ENCODE results near the gene KCNQ5. TPM values are rescaled to one million over a fixed set of nuclear protein-coding genes. Genes with fewer than 3 reads are reported as not detected.
"Not testable (repeated sequence)": the region's sequence is repeated elsewhere in the genome, so short reads cannot be mapped to it uniquely, and the experiment has no call there.

KCNQ5 gene
- total RNA-seq, 4 donors from 2014 or later = 0.52 to 0.97 (median 0.59) TPM

DNA sequence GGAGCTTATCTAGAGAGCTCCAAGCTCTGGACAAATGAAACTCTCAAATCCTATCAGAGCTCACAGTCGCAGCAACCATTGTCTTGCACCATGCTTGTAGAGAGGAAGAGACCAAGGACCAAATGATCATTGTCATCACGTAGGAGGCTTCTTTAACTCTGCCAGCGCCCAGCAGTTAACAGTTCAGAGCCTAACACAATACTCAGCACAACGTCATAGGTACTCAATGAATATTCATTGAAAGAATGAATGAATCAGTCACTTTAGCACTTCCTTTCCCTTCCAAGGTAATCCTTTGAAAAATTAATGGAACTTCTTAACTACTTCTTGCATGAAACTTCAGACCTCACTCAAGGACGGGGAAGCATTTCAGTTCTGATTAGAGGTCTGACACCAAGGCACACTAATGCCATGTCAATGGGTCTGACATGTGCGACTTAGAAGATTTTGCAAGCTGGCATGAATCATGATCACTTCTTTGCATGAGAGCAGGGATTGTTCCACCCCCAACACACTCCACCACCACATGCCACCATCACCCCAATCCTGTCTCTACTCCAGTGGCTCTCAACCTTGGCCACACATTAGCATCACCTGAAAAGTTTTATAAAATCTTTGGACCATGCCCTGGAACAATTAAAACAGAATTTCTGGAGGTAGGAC, 558.3 kb downstream of the KCNQ5 start:
- intact Hi-C loops (cut with DNase I; ENCODE audit: low total_unique reads) = loop anchor here (5.0 kb wide), 1 partner anchor 768 kb away; no protein-coding TSS in a partner anchor
- 59 to 64% methylated on average over 6 of the region's 6 CpGs for WGBS, 2 donors
- no peak overlapping the region for H3K4me3 ChIP-seq (ENCODE audit: low read depth, poor library complexity, severe bottlenecking)
- no peak for TF ChIP-seq POLR2A (IDR thresholded peaks at IDR 0.05)
- TF ChIP-seq, protein P1, sequence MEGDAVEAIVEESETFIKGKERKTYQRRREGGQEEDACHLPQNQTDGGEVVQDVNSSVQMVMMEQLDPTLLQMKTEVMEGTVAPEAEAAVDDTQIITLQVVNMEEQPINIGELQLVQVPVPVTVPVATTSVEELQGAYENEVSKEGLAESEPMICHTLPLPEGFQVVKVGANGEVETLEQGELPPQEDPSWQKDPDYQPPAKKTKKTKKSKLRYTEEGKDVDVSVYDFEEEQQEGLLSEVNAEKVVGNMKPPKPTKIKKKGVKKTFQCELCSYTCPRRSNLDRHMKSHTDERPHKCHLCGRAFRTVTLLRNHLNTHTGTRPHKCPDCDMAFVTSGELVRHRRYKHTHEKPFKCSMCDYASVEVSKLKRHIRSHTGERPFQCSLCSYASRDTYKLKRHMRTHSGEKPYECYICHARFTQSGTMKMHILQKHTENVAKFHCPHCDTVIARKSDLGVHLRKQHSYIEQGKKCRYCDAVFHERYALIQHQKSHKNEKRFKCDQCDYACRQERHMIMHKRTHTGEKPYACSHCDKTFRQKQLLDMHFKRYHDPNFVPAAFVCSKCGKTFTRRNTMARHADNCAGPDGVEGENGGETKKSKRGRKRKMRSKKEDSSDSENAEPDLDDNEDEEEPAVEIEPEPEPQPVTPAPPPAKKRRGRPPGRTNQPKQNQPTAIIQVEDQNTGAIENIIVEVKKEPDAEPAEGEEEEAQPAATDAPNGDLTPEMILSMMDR (IDR thresholded peaks at IDR 0.05) = no peak
- DNase-seq (ENCODE audit: low spot score in 2 of 2) = no peak

DNA sequence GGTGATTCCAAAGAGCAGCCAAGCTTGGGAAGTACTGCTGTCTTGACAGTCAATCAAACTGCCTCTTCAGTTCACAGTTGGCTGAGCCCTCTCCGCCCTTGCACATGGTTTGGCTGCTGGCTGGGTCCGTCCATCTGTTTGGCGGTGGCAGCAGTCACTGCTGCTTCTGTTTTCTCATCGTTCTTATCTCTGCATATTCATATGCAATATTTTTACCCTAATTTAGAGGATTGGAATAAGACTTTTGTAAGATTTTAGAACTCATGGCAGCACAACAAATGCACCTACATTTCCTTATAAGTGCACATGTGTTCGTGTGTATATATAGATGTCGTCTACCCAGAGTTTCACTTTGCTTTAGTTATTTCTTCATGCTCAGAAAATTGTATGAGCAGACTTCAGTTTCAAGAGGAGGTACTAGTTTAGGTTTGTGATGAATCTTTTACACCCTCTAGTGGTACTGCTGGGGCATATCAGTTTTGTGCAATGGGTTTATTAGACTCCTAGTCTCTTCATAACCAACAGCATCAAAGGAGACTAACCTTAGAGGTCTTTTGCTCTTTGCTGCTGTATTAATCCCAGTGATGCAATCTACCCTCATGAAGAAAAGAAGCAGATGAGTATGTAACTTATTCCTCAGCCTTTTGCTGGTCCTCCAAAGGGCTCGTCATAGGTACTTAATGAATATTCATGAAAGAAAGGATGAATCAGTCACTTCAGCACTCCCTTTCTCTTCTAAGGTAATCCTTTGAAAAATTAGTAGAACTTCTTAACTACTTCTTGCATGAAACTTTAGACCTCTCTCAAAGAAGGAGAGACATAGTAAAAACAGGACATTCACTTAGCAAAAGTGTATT, 559.1 kb downstream of the KCNQ5 start:
- intact Hi-C loops (cut with DNase I; ENCODE audit: low total_unique reads) = loop anchor here (5.0 kb wide), 1 partner anchor 769 kb away; no protein-coding TSS in a partner anchor
- no peak overlapping the region for H3K4me3 ChIP-seq (ENCODE audit: low read depth, poor library complexity, severe bottlenecking)
- 10 to 13% methylated on average over 7 of the region's 7 CpGs for WGBS, 2 donors
- TF ChIP-seq, protein P1 (IDR thresholded peaks at IDR 0.05) = peak in 1 of 3 donors; percentile 33
- TF ChIP-seq POLR2A (IDR thresholded peaks at IDR 0.05) = no peak
- no peak for DNase-seq (ENCODE audit: low spot score in 2 of 2)

DNA sequence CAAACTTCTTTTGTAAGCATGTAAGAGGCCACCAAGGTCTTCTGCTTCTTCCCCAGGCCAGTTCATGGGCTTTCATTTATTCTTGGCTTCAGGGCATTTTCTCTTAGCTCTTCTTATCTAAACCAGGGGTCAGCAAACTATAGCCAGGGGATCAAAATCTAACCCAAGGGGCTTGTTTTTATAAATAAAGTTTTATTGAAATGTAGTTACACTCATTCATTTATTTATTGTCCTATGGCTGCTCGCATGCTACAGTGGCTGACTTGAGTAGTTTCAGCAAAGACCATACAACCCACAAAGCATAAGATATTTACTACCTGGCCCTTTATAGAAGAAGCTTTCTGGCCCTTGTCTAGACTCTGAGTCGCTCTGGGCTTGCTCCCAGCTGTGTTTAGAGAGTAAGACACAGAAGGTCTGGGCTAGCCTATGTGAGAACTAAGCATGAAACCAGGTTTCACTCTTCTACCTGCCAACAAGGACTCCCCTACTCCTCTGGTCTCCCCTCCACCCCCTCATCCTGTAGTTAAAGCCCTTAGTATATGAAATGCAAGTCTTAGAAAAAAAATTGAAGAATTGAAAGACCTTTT, 560.2 kb downstream of the KCNQ5 start:
- intact Hi-C loops (cut with DNase I; ENCODE audit: low total_unique reads) = loop anchor here (5.0 kb wide), 1 partner anchor 770 kb away; no protein-coding TSS in a partner anchor
- no peak for TF ChIP-seq POLR2A (IDR thresholded peaks at IDR 0.05)
- TF ChIP-seq, protein P1 (IDR thresholded peaks at IDR 0.05) = no peak
- no peak overlapping the region for H3K4me3 ChIP-seq (ENCODE audit: low read depth, poor library complexity, severe bottlenecking)
- no peak for DNase-seq (ENCODE audit: low spot score in 2 of 2)
- WGBS, 2 donors = 72 to 86% methylated on average over 2 of the region's 2 CpGs

DNA sequence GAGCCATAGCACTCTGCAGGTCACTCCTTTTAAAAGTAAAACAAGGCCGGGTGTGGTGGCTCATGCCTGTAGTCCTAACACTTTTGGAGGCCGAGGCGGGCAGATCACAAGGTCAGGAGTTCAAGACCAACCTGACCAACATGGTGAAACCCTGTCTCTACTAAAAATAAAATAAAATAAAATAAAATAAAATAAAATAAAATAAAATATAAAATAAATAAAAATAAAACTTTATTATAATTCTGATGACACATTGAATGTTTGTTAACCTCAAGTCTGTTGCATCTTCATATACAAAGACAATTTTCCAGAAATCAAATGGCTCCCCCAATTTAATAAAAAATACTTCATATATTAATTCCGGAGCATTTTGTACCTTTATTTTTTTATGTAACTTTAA, 571.4 kb downstream of the KCNQ5 start:
- intact Hi-C loops (cut with DNase I; ENCODE audit: low total_unique reads); DNase-seq (ENCODE audit: low spot score in 2 of 2); H3K4me3 ChIP-seq (ENCODE audit: low read depth, poor library complexity, severe bottlenecking): not testable (repeated sequence)
- WGBS, 2 donors = 94 to 97% methylated on average over 4 of the region's 4 CpGs

DNA sequence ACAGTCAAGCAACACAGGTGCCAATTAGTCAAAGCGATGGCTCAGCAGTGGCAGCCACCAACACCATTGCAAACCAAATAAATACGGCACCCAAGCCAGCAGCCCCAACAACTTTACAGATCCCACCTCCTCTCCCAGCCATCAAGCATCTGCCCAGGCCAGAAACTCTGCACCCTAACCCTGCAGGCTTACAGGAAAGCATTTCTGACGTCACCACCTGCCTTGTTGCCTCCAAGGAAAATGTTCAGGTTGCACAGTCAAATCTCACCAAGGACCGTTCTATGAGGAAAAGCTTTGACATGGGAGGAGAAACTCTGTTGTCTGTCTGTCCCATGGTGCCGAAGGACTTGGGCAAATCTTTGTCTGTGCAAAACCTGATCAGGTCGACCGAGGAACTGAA, 572.9 kb downstream of the KCNQ5 start:
- H3K4me3 ChIP-seq (ENCODE audit: low read depth, poor library complexity, severe bottlenecking) = no peak overlapping the region
- TF ChIP-seq POLR2A (IDR thresholded peaks at IDR 0.05) = no peak
- TF ChIP-seq, protein P1 (IDR thresholded peaks at IDR 0.05) = no peak
- no peak for DNase-seq (ENCODE audit: low spot score in 2 of 2)
- WGBS, 2 donors = 89% methylated on average over 7 of the region's 7 CpGs
- intact Hi-C loops (cut with DNase I; ENCODE audit: low total_unique reads) = no loop called here

DNA sequence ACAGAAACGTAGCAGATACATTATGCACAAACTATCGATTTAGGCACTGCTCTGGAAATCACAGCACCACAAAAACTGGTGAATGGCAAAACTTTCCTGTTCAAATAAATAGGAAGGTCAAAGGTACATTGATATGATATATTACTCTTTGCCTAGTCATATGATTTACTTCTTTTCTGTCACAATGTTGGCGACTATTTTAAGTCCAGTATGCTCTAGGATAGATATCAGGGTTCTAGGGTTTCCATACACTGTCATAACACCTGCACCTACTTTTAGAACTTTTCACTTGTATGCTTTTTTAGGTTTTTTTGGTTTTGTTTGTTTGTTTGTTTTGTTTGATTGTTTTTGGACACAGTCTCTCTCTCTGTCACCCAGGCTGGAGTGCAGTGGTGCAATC, 578.4 kb downstream of the KCNQ5 start:
- TF ChIP-seq POLR2A (IDR thresholded peaks at IDR 0.05) = no peak
- TF ChIP-seq, protein P1 (IDR thresholded peaks at IDR 0.05) = no peak
- DNase-seq (ENCODE audit: low spot score in 2 of 2) = no peak
- intact Hi-C loops (cut with DNase I; ENCODE audit: low total_unique reads) = no loop called here
- no peak overlapping the region for H3K4me3 ChIP-seq (ENCODE audit: low read depth, poor library complexity, severe bottlenecking)
- 87 to 89% methylated on average over 3 of the region's 3 CpGs for WGBS, 2 donors
